Stimulated activated CD4-positive, alpha-beta T cell treated with anti-CD3 and anti-CD28 coated beads, Interleukin-1b, Interleukin-23, amount 100 ng/mL, for 4 hours (primary cell): ENCODE data around the gene EIF4G1.

Source experiments
- DNase-seq, 2 donors: peaks; one replicate each; pipeline ENCODE4 v3.0.0-alpha.2; 2020; ENCODE audit warnings: low read depth in 2 of 2

The EIF4G1 gene

GRCh38 chr3:184307915-184308314 is 6.5 kb upstream of the EIF4G1 start:
- no peak for DNase-seq

- DNase-seq: no peak
These were observed 5.7 kb upstream of the EIF4G1 start for GRCh38 chr3:184308744-184309143.

GRCh38 chr3:184311633-184312032 is 2.8 kb upstream of the EIF4G1 start:
- no peak for DNase-seq

GRCh38 chr3:184314700-184315542 is 515 bp downstream of the EIF4G1 start:
- peak; percentile 34 to 55 for DNase-seq

GRCh38 chr3:184315543-184315867 is 1.1 kb downstream of the EIF4G1 start:
- DNase-seq: no peak

- no peak for DNase-seq
These were observed 1.7 kb downstream of the EIF4G1 start for GRCh38 chr3:184315871-184316661.

- DNase-seq: no peak
These were observed 2.4 kb downstream of the EIF4G1 start for GRCh38 chr3:184316792-184317191.

- DNase-seq: no peak
These were observed 2.8 kb downstream of the EIF4G1 start for GRCh38 chr3:184317201-184317600.

- DNase-seq: peak; percentile 38 to 47
These were observed 5.7 kb downstream of the EIF4G1 start for GRCh38 chr3:184320104-184320445.

GRCh38 chr3:184321666-184322065 is 7.3 kb downstream of the EIF4G1 start:
- no peak for DNase-seq

GRCh38 chr3:184322731-184323487 is 8.5 kb downstream of the EIF4G1 start:
- DNase-seq: no peak

GRCh38 chr3:184323696-184324095 is 9.3 kb downstream of the EIF4G1 start:
- DNase-seq: no peak

- DNase-seq: no peak
These were observed 10.9 kb downstream of the EIF4G1 start for GRCh38 chr3:184325269-184325668.

GRCh38 chr3:184325715-184326369 is 11.4 kb downstream of the EIF4G1 start:
- DNase-seq: peak; percentile 31 to 39

- DNase-seq: no peak
These were observed 12.8 kb downstream of the EIF4G1 start for GRCh38 chr3:184327171-184327570.

GRCh38 chr3:184328516-184328915 is 14.1 kb downstream of the EIF4G1 start:
- no peak for DNase-seq

GRCh38 chr3:184332370-184333090 is 18.1 kb downstream of the EIF4G1 start:
- DNase-seq: no peak

GRCh38 chr3:184333190-184333589 is 18.8 kb downstream of the EIF4G1 start:
- no peak for DNase-seq

- no peak for DNase-seq
These were observed 19.3 kb downstream of the EIF4G1 start for GRCh38 chr3:184333700-184334099.

- peak in 1 of 2 donors; percentile 15 for DNase-seq
These were observed 20.2 kb downstream of the EIF4G1 start for GRCh38 chr3:184334470-184335158.

GRCh38 chr3:184335291-184335660 is 20.9 kb downstream of the EIF4G1 start:
- DNase-seq: no peak
